ENCODE results near the gene GREB1L. TPM values are rescaled to one million over a fixed set of nuclear protein-coding genes. Genes with fewer than 3 reads are reported as not detected.
A peak's percentile ranks its signal among the peaks of the same experiment; 100 is the strongest.

Gene GREB1L
- total RNA-seq, 2 donors from 2014 or later = 3.1 to 3.9 TPM

DNA sequence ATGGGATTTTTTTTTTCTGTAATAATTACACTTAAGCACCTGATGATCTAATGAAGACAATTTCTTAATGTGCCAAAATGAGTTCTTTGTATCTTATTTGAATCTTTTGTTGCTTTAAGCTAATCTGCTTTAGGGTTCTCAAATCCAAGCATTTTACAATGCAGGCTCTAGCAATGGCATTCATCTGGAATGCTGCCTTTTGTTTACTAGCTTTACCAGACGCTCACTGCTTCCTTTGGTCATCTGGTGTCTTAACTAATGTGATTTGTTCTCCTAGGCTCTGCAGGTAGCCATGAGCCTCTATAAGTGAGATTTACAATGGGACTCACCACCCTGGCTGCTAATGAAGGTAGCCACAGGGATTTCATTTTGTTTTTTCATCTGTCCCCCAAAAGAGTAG, 100.3 kb downstream of the GREB1L start:
- Histone ChIP-seq H3K9me3 (ENCODE audit: control insufficient read depth, low read length) (no peaks in the 10 kb centered on the region), H3K4me1 (ENCODE audit: control insufficient read depth, insufficient read depth, low read length) (peaks cover 16% of the 10 kb centered on the region), H3K4me3 (ENCODE audit: low read length) (peak overlapping the region; percentile 55), H3K27me3 (ENCODE audit: control insufficient read depth, insufficient read depth, low read length, poor library complexity, severe bottlenecking) (peaks cover 15% of the 10 kb centered on the region), H3K27ac (ENCODE audit: low read depth, low read length) (peak overlapping the region; percentile 21), H3K36me3 (ENCODE audit: control insufficient read depth, insufficient read depth, low read length) (no peaks in the 10 kb centered on the region), H3K9ac (ENCODE audit: extremely low read depth, low read length, poor library complexity, severe bottlenecking) (no peak overlapping the region)
- Mint-ChIP-seq H3K9me3 (no peaks in the 10 kb centered on the region), H3K36me3 (ENCODE audit: low read depth) (no peaks in the 10 kb centered on the region), H3K4me1 (peaks cover 48% of the 10 kb centered on the region), H3K4me3 (no peak overlapping the region), H3K27ac (peak overlapping the region; percentile 80), H3K27me3 (ENCODE audit: insufficient read depth) (peaks cover 24% of the 10 kb centered on the region)
- DNase-seq = peak; percentile 57
- TF ChIP-seq, protein P1, sequence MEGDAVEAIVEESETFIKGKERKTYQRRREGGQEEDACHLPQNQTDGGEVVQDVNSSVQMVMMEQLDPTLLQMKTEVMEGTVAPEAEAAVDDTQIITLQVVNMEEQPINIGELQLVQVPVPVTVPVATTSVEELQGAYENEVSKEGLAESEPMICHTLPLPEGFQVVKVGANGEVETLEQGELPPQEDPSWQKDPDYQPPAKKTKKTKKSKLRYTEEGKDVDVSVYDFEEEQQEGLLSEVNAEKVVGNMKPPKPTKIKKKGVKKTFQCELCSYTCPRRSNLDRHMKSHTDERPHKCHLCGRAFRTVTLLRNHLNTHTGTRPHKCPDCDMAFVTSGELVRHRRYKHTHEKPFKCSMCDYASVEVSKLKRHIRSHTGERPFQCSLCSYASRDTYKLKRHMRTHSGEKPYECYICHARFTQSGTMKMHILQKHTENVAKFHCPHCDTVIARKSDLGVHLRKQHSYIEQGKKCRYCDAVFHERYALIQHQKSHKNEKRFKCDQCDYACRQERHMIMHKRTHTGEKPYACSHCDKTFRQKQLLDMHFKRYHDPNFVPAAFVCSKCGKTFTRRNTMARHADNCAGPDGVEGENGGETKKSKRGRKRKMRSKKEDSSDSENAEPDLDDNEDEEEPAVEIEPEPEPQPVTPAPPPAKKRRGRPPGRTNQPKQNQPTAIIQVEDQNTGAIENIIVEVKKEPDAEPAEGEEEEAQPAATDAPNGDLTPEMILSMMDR (conservative IDR thresholded peaks at IDR 0.05) = no peak
- WGBS, 2 experiments (ENCODE audit: insufficient coverage in 1 of 2, insufficient read length in 1 of 2) = 0 to 9% methylated on average over 1 of the region's 1 CpG

DNA sequence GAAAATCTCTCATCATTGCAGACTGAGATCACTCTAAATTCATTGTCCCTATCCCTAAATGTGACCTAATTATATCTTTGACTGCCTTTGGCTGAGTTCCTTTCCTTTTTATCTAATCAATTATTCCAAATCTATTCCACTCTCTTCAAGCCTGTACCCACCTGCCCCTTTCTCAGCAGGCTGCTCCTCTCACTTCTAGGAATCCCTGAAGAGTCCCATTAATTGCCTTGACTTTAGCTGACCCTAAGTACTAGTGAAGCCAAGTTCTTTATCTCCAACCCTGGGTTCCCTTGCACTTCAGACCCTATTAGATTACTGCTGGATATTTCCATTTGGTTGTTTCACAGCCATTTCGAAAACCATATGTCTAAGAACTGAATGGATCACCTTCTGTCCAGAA, 102.8 kb downstream of the GREB1L start:
- H3K4me3 Mint-ChIP-seq = no peak overlapping the region
- TF ChIP-seq, protein P1 (conservative IDR thresholded peaks at IDR 0.05) = no peak
- peaks cover 32% of the 10 kb centered on the region for H3K27me3 Mint-ChIP-seq (ENCODE audit: insufficient read depth)
- Histone ChIP-seq H3K4me3 (ENCODE audit: low read length) (no peak overlapping the region), H3K27ac (ENCODE audit: low read depth, low read length) (no peak overlapping the region), H3K4me1 (ENCODE audit: control insufficient read depth, insufficient read depth, low read length) (peaks cover 16% of the 10 kb centered on the region), H3K9me3 (ENCODE audit: control insufficient read depth, low read length) (no peaks in the 10 kb centered on the region), H3K27me3 (ENCODE audit: control insufficient read depth, insufficient read depth, low read length, poor library complexity, severe bottlenecking) (peaks cover 15% of the 10 kb centered on the region), H3K36me3 (ENCODE audit: control insufficient read depth, insufficient read depth, low read length) (no peaks in the 10 kb centered on the region), H3K9ac (ENCODE audit: extremely low read depth, low read length, poor library complexity, severe bottlenecking) (no peak overlapping the region)
- H3K9me3 Mint-ChIP-seq = peaks cover 11% of the 10 kb centered on the region
- no peaks in the 10 kb centered on the region for H3K36me3 Mint-ChIP-seq (ENCODE audit: low read depth)
- no peak for DNase-seq
- H3K27ac Mint-ChIP-seq = no peak overlapping the region
- H3K4me1 Mint-ChIP-seq = peaks cover 48% of the 10 kb centered on the region
- WGBS, 2 experiments (ENCODE audit: insufficient coverage in 1 of 2, insufficient read length in 1 of 2) = 62 to 86% methylated on average over 1 of the region's 1 CpG

DNA sequence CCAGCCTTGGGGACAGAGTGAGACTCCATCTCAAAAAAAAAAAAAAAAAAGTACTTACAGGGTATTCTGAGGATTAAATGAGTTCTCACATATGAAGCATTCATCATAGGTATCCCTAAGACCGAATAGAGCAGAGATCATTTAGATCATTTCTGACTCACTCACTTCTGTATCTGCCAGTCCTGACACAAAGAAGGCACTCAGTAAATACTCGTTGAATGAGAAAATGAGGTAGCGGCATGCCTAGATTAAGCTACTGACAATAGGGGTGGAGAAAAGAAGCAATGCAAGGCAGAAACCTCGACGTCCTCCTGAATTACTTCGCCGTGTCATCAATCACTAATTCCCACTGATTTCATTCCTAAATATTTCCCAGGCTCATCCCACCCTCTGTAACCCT, 103.8 kb downstream of the GREB1L start:
- H3K9me3 ChIP-seq (ENCODE audit: control insufficient read depth, low read length) = no peaks in the 10 kb centered on the region
- Mint-ChIP-seq H3K4me3 (no peak overlapping the region), H3K27ac (no peak overlapping the region), H3K4me1 (peaks cover 48% of the 10 kb centered on the region), H3K36me3 (ENCODE audit: low read depth) (no peaks in the 10 kb centered on the region), H3K9me3 (peaks cover 13% of the 10 kb centered on the region), H3K27me3 (ENCODE audit: insufficient read depth) (peaks cover 38% of the 10 kb centered on the region)
- TF ChIP-seq, protein P1 (conservative IDR thresholded peaks at IDR 0.05) = no peak
- H3K27ac ChIP-seq (ENCODE audit: low read depth, low read length) = no peak overlapping the region
- H3K4me1 ChIP-seq (ENCODE audit: control insufficient read depth, insufficient read depth, low read length) = peaks cover 16% of the 10 kb centered on the region
- peaks cover 19% of the 10 kb centered on the region for H3K27me3 ChIP-seq (ENCODE audit: control insufficient read depth, insufficient read depth, low read length, poor library complexity, severe bottlenecking)
- no peaks in the 10 kb centered on the region for H3K36me3 ChIP-seq (ENCODE audit: control insufficient read depth, insufficient read depth, low read length)
- no peak overlapping the region for H3K4me3 ChIP-seq (ENCODE audit: low read length)
- DNase-seq = no peak
- WGBS, 2 experiments (ENCODE audit: insufficient coverage in 1 of 2, insufficient read length in 1 of 2) = 86 to 94% methylated on average over 3 to 7 of the region's 7 CpGs
- H3K9ac ChIP-seq (ENCODE audit: extremely low read depth, low read length, poor library complexity, severe bottlenecking) = no peak overlapping the region
